ENCODE results near the gene BPIFB3. TPM values are rescaled to one million over a fixed set of nuclear protein-coding genes. Genes with fewer than 3 reads are reported as not detected.

BPIFB3 gene
- total and polyA plus RNA-seq, 2 experiments from 2014 or later = not detected

- H3K36me3 ChIP-seq = no peaks in the 10 kb centered on the region
- no peak overlapping the region for H3K4me3 ChIP-seq
- no peaks in the 10 kb centered on the region for H3K9me3 ChIP-seq (ENCODE audit: low read depth)
- peaks cover 3% of the 10 kb centered on the region for H3K27me3 ChIP-seq
- H3K27ac ChIP-seq = no peak overlapping the region
- TF ChIP-seq CTCF (IDR thresholded peaks at IDR 0.05; ENCODE audit: low read depth, low read length) = no peak
- DNase-seq (ENCODE audit: low read depth in 1 of 2, low spot score in 1 of 2) = no peak
- H3K4me1 ChIP-seq (ENCODE audit: low read depth) = no peaks in the 10 kb centered on the region
Measured at GRCh38 chr20:33015700-33016580, 37.8 kb upstream of the BPIFB3 start.

- DNase-seq (ENCODE audit: low read depth in 1 of 2, low spot score in 1 of 2) = no peak
- H3K27ac ChIP-seq = no peak overlapping the region
- TF ChIP-seq CTCF (IDR thresholded peaks at IDR 0.05; ENCODE audit: low read depth, low read length) = no peak
- peaks cover 3% of the 10 kb centered on the region for H3K27me3 ChIP-seq
- H3K4me3 ChIP-seq = no peak overlapping the region
- no peaks in the 10 kb centered on the region for H3K9me3 ChIP-seq (ENCODE audit: low read depth)
- H3K36me3 ChIP-seq = no peaks in the 10 kb centered on the region
- no peaks in the 10 kb centered on the region for H3K4me1 ChIP-seq (ENCODE audit: low read depth)
Measured at GRCh38 chr20:33016581-33017109, 37.1 kb upstream of the BPIFB3 start.

- Histone ChIP-seq H3K36me3 (no peaks in the 10 kb centered on the region), H3K4me3 (no peak overlapping the region), H3K9me3 (ENCODE audit: low read depth) (no peaks in the 10 kb centered on the region), H3K27ac (no peak overlapping the region), H3K27me3 (peaks cover 3% of the 10 kb centered on the region), H3K4me1 (ENCODE audit: low read depth) (no peaks in the 10 kb centered on the region)
- no peak for DNase-seq (ENCODE audit: low read depth in 1 of 2, low spot score in 1 of 2)
- no peak for TF ChIP-seq CTCF (IDR thresholded peaks at IDR 0.05; ENCODE audit: low read depth, low read length)
Measured at GRCh38 chr20:33017542-33017941, 36.2 kb upstream of the BPIFB3 start.

- no peaks in the 10 kb centered on the region for H3K36me3 ChIP-seq
- H3K4me1 ChIP-seq (ENCODE audit: low read depth) = no peaks in the 10 kb centered on the region
- no peak for TF ChIP-seq CTCF (IDR thresholded peaks at IDR 0.05; ENCODE audit: low read depth, low read length)
- H3K27ac ChIP-seq = no peak overlapping the region
- DNase-seq (ENCODE audit: low read depth in 1 of 2, low spot score in 1 of 2) = no peak
- H3K4me3 ChIP-seq = no peak overlapping the region
- H3K27me3 ChIP-seq = peaks cover 3% of the 10 kb centered on the region
- no peaks in the 10 kb centered on the region for H3K9me3 ChIP-seq (ENCODE audit: low read depth)
Measured at GRCh38 chr20:33018169-33018931, 35.4 kb upstream of the BPIFB3 start.

- no peak for DNase-seq (ENCODE audit: low read depth in 1 of 2, low spot score in 1 of 2)
- no peak for TF ChIP-seq CTCF (IDR thresholded peaks at IDR 0.05; ENCODE audit: low read depth, low read length)
- H3K4me3 ChIP-seq = no peak overlapping the region
- H3K36me3 ChIP-seq = no peaks in the 10 kb centered on the region
- no peaks in the 10 kb centered on the region for H3K4me1 ChIP-seq (ENCODE audit: low read depth)
- no peaks in the 10 kb centered on the region for H3K9me3 ChIP-seq (ENCODE audit: low read depth)
- H3K27ac ChIP-seq = no peak overlapping the region
- H3K27me3 ChIP-seq = no peaks in the 10 kb centered on the region
Measured at GRCh38 chr20:33019465-33020277, 34.0 kb upstream of the BPIFB3 start.
